NCI-H69 (cell line): ENCODE results near the gene LTB.

Experiments
- DNase-seq: peaks from one replicate; lab custom pipeline; 2025; lab: John Stamatoyannopoulos, UW

LTB gene

GRCh38 chr6:31546958-31547726 lies 35.1 kb downstream of the LTB start, which contains the start of gene NFKBIL1:
Gene NFKBIL1 (plus strand): TSS chr6:31547608. CDS start chr6:31547695, 87 bp downstream.
- DNase-seq = peak; percentile 99

- DNase-seq = peak; percentile 98
Measured at GRCh38 chr6:31546339-31546957, 35.8 kb downstream of the LTB start, which contains the start of gene ATP6V1G2. Gene ATP6V1G2 (minus strand): TSS chr6:31546608. CDS start chr6:31546559, 49 bp downstream.

GRCh38 chr6:31545291-31545690 lies 36.9 kb downstream of the LTB start:
- DNase-seq = peak; percentile 37

- no peak for DNase-seq
Measured at GRCh38 chr6:31544676-31545075, 37.5 kb downstream of the LTB start.

- no peak for DNase-seq
Measured at GRCh38 chr6:31543639-31544038, 38.6 kb downstream of the LTB start.

GRCh38 chr6:31541658-31542521 lies 40.3 kb downstream of the LTB start, which contains the start of gene DDX39B:
Gene DDX39B (minus strand): TSS chr6:31542003. CDS start chr6:31540532, 1,471 bp downstream.
- DNase-seq = peak; percentile 99

- peak; percentile 86 for DNase-seq
Measured at GRCh38 chr6:31541059-31541657, 41.1 kb downstream of the LTB start.

GRCh38 chr6:31540640-31541039 lies 41.6 kb downstream of the LTB start:
- no peak for DNase-seq

GRCh38 chr6:31538805-31539400 lies 43.3 kb downstream of the LTB start:
- DNase-seq = peak; percentile 78

GRCh38 chr6:31535538-31536324 lies 46.5 kb downstream of the LTB start:
- no peak for DNase-seq

GRCh38 chr6:31534521-31535040 lies 47.6 kb downstream of the LTB start:
- no peak for DNase-seq

- no peak for DNase-seq
Measured at GRCh38 chr6:31534011-31534410, 48.2 kb downstream of the LTB start.

- no peak for DNase-seq
Measured at GRCh38 chr6:31533455-31533841, 48.8 kb downstream of the LTB start.

- DNase-seq = no peak
Measured at GRCh38 chr6:31532644-31533454, 49.4 kb downstream of the LTB start.

GRCh38 chr6:31531771-31532643 lies 50.2 kb downstream of the LTB start:
- DNase-seq = no peak

GRCh38 chr6:31531162-31531561 lies 51.1 kb downstream of the LTB start:
- no peak for DNase-seq

- DNase-seq = no peak
Measured at GRCh38 chr6:31530659-31531058, 51.6 kb downstream of the LTB start.
